Lower leg skin (tissue), 3 donors: ENCODE results near the gene DAAM2.

ENCODE experiments used
- CTCF ChIP-seq, 3 donors: fragments of 450-650 bp; IDR thresholded peaks; one replicate each; pipeline ENCODE4 v1.5.1; 2016; ENCODE audit warnings: antibody characterized with exemption in 3 of 3, mild to moderate bottlenecking in 3 of 3, moderate library complexity in 2 of 3
- POLR2A ChIP-seq, 2 donors: fragments of 450-650 bp; IDR thresholded peaks; one replicate each; pipeline ENCODE4 v1.6.1; 2016 to 2017; ENCODE audit warnings: antibody characterized with exemption in 2 of 2, mild to moderate bottlenecking in 1 of 2, moderate library complexity in 1 of 2

GRCh38 chr6:39929733-39930461, 137.7 kb downstream of the DAAM2 start:
- TF ChIP-seq CTCF (IDR thresholded peaks at IDR 0.05): no peak
- TF ChIP-seq POLR2A (IDR thresholded peaks at IDR 0.05): no peak
